HG02678 (cell line): ENCODE data around the gene HSD11B1.

Source experiments
- ATAC-seq: cut with Tn5 transposase; IDR thresholded peaks from one replicate; pipeline ENCODE4 v1.9.1; 2021; ENCODE audit warnings: mild to moderate bottlenecking, moderate library complexity; ENCODE audit not compliant: unreplicated experiment

The HSD11B1 gene

DNA sequence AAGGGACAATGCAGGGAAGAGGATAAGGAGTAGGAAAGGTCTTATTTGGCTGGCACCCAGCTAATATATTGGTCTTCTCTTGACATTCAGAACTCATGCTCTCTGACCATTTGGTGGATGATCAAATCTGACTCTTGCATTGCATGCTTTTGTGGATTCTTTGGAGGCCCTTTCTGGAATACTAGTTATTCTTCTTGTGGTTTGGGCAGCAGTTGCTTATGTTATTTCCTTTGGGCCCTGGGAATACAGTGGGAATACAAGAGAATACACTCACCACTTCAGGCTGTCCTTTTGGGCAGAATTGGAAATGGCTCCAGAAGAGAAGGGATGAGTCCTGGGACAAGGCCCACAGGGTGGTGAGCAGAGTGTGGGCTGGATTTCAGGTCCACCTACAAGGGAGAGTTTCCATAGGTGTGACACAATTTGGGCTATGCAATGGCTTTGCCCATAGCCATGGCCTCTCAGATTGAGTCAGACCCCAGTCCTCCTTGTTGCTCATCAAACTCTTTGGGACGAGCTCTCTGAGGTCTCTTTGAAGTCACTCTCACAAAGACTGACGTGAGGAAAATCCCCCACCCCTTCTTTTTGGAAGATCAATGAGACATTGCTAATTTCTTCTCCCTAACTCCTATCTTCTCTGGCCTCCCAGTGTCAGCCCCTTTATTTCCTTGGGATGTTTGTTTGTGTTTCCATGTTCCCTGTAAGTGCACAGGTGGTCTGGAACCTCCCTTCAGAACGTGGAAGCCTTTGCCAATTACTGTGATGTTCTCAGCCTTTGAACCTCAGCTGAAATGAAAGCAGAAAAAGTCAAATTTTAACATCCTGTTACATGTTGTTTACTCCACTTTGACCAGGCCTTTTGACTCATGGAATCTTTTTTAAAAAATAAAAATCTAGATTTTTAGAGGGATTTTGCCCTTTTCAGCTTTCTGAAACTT lies 19.4 kb downstream of the HSD11B1 start:
- peak; percentile 69 for ATAC-seq

DNA sequence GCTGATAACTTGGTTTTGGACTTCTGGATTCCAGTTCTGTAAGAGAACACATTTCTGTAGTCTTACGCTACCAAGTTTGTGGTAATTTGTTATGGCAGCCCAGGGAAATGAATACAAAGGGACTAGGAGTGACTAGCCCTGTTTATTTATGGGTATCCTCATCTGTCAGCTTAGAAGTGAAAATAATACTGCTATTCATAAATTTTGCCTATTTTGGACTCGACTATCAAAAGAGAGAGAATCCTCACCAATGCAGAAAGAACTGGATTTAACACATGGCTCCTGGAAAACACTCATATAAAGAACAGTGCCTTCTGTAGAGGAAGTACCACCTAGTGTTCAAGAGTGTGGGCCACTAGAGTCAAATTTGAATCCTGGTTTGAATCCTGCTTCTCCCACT lies 22.6 kb downstream of the HSD11B1 start:
- no peak for ATAC-seq

DNA sequence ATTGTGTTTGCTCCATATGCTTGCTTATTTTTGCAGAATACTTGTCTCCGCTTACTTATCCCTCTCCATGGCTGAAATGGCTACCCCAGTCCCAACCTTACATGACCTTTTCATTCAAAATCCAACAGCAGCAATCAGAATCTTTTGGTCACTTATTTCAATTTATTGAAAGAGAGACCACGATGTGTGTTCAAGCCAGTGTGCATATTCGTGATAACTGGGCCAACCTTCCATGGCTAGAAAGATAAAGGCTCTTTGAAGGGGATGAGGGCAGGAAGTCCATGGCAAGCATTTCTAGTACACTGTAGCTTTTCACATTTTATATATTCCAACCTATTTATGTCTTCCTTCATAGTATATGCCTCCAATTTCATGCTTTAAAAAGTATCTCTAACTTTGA lies 23.1 kb downstream of the HSD11B1 start:
- no peak for ATAC-seq

DNA sequence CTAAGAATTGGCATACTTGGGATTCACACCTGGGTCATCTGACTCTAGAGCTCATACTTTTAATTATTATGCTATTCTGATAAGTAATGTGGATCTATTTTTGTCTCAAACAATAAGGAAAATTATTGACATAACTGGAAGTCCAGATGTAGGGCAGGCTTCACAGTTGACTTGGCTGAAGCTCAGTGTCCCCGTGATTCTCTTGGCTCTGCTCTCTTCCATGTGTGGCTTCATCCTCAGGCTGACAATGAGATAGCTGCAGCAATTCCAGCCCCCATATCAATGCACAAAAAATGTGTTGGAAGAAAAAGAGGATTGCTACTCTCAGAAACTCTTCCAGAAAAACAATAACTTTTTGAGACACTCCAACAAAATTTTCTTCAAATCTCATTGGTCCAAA lies 23.8 kb downstream of the HSD11B1 start:
- no peak for ATAC-seq

DNA sequence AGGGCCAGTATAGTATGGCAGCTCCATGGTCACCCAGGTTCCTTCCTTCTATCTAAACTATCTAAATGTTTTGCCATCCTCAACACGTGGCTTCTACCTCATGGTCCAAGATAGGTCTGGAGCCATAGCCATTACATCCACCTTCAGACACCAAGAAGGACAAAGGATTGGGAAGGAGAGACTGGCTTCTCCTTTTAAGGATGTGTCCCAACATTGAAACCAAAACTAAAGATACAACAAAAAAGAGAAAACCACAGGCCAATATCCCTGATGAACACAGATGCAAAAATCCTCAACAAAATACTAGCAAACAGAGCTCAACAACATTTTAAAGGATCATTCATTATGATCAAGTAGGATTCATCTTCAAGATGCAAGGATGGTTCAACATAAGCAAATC lies 24.8 kb downstream of the HSD11B1 start:
- ATAC-seq, result no peak

DNA sequence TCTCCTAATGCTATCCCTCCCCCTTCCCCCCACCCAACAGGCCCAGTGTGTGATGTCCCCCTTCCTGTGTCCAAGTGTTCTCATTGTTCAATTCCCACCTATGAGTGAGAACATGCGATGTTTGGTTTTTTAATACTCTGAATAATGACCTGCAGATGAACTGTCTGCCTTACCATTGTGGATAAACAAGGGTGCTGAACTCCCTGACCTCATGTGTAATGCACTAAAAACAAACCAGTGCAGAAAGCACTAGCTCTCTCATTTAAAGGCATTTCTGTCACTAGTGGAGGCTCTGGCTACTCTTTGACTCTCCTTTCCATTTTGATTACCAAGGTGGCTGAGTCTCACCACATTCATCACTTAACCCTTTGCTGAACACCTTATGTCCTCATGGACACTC lies 28.1 kb downstream of the HSD11B1 start:
- ATAC-seq, result no peak

DNA sequence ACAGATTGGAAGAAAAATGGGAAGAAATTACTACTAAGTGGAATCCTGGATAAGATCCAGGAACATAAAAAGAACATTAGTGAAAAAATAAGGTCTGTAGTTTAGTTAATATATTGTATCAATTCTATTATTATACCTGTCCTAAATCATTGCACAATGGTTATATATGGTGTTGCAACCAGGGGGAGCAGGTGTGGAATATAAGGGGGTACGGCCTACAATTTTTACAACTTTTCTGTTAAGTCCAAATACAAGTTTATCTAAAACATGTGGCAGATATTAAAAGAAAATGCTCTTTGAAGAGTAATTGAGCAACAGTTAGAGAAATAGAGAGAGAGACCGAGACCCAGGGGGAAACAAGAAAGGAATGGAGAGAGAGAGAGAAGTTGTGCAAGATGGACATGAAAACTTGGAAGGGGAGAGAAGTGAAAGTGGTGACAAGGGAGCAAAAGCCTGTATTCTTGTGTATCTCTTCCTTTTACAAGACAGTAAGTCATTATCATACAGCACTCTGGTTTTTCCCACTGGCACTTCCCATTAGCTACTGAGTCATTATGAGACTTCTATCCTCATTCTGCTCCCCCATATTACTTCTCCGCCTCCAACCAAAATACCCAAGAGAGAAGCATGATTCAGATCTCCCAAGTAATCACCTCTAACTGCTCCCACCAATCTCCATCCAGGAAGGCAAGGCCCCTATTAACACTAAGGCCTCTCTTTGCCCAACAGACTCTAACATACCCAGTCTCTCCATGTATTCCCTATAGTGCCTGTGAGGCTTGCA lies 29.0 kb downstream of the HSD11B1 start:
- ATAC-seq, result no peak

DNA sequence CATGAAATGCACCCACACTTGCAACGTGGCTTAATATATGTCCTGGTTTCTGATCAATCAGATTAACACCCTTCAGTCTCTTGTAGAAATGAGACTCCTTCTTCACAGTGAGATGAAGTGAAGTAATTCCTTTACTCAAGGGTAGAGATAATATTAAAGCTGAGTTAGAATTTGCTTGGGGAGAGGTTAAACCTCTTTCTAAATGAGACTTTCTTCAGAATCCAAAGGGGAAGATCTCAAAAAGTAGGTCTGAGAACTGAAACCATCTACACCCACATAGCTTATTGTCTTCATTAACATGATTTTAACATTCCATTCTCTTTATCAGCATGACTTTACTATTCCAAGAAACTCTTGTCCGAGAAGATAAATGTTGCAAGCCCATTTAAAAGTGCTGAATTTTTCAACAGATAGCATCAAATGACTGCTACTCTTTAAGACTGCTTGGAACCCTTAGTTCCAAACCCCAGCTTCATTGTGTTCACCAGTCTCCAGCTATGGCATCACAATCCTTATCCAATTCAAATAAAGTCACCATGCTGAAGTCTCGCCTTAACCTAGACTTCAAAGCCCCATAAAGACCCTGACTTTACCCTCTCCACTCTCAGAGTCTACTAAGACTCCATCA lies 32.0 kb downstream of the HSD11B1 start:
- ATAC-seq, result no peak

DNA sequence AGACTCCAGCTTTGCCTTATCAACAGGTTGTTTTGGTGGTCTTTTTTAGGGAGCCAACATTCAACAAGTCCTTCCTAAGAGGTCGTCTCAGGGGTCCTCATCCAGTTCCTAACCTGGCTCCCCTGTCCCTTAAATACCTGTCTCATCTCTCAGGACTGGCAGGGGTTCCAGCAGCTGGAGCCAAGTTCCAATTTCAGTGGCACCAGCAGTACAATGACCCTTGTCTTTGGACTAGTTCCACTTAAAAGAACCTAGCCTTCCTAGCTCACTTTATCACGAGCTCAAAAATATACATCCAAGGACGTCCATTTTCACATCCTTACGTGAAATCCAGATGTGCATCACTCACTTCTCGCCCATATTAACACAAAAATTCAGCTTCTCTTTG lies 32.5 kb downstream of the HSD11B1 start:
- ATAC-seq, result no peak

DNA sequence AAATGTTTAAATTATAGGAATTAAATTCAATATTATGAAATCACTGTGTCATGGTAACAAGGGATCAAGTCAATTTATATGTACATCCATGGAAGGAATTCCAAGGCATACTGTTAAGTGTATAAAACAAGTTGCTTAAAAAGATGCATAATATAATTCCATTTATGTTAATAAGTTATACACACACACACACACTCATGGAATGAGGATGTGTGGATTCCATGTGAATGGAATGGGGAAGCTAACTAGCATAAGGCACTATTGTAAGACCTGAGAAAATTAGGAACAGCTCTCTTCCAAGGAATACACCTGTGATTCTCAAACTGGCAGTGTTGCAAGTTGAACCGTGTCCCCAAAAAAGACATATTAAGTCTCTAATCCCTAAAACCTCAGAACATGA lies 33.6 kb downstream of the HSD11B1 start:
- no peak for ATAC-seq

DNA sequence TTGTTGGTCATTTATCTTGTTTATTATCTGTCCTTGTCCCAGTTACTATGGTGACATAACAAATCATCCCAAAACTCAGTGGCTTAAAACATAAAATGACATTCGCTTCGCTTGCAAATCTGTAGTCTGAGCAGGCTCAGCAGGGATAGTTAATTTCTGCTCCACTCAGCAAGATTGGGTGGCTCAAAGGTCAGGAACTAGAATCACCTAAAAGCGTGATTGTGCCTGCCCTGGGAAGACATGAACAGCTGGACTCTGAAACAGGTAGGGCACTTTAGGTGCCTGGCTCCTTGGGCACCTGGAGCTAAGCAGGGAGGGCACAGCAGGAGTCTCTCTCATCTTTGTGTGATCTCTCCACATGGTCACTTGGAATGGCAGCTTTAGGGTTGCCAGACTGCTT lies 36.5 kb downstream of the HSD11B1 start:
- no peak for ATAC-seq

DNA sequence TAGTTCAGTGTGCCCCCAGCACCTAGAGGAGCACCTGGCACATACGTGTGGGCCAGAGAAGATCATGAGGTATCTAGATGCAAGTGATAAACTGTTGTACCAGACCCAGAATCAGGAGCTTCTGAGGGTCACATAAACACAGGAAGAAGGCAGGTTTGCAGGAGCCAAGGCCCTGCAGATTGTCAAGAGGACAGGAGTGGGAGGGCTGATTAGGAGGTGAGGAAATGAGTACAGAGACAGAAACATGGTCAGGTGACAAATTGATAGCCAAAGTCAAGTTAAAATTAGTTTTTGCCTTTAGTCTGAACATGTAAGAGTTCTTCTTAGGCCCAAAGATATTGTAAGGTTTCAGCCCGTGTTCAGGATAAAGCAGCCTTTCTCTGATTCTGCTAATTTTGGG lies 37.2 kb downstream of the HSD11B1 start:
- ATAC-seq, result no peak

DNA sequence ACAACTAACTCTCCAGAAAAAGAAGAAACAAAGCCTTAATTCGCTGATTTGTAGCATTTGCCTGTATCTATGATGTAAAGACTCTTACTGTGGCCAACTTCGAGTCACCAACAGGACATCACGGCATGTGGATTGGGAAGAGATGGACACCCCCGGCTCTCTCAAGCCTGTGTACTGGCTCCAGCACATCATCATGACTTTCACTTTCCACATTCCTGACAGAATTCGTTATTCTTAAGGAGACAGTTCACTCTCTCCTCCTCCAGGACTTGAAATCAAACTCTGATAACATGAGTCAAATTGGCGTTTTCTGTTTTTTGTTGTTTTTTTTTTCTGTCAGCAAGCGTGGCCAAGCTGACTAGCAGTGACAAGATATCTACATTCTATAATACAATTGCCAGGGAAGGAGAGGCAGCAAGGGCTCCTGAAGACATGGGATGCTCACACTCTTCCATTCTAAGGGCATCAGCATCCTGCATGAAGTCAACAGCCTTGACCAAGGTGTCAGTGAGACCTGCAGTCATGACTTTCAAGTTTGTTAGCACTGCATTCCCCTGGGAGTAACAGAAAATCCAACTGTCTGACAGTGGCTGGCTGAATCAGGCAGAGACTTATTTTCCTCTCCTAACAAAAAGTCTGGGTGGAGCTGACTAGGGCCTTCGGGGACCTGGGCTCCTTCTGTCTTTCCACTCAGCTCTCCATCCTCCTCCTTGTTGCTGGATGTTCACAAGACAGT lies 37.9 kb downstream of the HSD11B1 start:
- no peak for ATAC-seq

DNA sequence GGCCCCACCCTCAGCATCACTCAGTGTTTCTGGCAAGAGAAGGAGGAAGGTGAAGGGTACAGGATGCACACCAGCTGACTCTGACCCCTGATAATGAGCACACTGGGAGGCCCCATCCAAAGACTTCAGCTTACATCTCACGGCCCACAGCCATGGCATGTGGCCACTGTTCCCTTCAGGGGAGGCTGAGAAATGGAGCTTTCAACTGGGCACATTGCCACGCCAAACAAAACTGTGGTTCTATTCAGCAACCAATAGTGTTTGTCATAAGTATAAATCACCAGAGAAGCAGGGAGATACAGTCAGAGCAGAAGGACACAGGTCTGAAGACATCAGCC lies 38.5 kb downstream of the HSD11B1 start:
- no peak for ATAC-seq

DNA sequence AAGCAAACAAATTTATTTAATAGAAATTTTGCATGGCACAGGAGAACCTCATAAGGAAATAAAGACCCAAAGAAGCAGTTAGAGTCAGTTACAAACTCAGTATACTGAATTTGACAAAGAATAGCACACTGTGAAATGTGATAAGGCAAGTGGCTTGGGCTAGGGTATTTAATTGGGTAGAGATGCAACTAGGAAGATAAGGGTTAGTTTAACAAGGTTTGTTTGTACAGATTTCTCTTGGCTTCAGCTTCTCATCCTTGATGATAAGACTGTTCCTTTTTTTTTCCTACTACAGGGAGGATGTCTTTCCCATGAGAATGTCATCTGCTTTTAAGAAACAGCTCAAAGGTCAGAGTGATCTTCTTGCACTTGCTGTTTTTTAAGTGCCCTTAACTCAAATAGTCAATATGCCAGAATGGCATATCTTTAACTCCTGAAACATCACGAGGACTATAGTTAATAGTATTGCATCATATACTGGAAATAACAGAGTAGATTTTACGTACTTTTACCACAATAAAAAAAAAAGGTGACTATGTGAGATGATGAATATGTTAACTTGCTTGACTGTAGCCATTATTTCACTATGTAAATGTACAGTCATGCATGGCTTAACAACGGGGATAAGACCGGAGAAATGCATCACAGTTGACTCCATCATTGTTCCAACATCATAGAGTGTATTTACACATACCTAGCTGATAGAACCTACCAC lies 42.0 kb downstream of the HSD11B1 start:
- ATAC-seq, result no peak

DNA sequence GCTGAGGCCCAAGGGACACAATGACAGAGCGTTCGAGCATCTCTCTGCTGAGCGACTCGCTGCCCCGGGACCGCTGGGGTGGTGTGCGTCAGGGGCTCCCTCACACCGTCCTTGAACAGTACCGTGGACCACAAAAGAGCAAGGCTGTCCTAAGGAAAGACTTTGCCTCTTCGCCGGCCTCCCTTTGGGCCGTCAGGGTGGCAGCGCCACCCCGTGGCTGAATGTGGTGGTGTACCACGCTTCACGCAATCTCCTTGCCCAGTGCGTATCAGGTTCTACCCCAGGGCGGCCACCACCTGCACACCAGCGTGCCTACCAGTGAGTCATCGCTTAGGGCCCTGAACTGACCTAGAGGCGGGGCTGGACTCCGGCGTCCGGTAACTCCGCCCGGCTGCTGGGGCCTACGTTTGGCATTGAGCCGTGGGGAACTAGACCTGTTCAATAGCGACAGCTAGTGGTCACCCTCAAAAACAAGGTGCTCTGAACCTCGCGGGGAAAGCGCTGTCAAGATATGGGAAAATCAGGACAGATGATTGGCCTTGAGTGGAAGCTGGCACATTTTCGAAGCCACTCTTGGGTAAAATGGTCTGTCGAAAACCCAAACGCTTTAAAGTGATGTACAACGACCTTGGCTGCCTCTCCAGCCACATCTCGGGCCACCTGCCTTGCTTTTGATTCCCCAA lies 43.1 kb downstream of the HSD11B1 start:
- peak; percentile 72 for ATAC-seq

DNA sequence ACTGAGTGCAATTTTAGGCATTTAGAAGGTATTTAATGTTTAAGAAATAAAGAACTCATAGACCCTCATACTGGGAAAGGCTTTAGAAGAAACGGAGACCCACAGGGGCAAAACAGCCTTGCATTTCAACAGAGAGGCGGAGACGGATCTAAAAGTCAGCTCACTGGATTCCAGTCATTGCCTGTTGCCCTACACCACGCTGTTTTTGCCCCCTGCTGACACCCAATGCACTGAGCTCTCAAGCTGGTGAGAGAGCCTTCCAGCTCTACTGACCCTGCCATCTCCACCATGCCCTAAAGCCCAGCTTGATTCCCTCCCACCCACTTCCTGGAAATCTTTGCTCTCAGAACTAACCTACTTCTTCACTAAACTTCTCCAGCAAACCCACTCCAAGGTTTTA lies 44.0 kb downstream of the HSD11B1 start:
- no peak for ATAC-seq

DNA sequence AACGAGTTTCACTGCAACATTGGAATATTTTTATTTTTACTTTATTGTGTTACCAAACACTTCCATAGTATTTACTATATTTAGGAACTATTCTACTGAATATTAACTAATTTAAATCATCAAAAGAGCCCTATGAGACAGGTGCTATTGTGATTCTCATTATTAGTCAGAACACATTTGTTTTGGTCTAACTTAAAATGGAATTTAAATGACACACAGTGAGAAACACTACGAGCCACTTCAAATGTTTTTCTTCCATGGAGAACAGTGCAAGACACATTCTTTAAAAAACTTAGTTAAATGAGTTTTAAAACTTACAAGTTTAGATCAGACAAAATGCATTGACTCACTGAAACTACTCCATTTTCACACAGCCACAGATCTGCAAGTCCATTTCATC lies 44.6 kb downstream of the HSD11B1 start:
- no peak for ATAC-seq

DNA sequence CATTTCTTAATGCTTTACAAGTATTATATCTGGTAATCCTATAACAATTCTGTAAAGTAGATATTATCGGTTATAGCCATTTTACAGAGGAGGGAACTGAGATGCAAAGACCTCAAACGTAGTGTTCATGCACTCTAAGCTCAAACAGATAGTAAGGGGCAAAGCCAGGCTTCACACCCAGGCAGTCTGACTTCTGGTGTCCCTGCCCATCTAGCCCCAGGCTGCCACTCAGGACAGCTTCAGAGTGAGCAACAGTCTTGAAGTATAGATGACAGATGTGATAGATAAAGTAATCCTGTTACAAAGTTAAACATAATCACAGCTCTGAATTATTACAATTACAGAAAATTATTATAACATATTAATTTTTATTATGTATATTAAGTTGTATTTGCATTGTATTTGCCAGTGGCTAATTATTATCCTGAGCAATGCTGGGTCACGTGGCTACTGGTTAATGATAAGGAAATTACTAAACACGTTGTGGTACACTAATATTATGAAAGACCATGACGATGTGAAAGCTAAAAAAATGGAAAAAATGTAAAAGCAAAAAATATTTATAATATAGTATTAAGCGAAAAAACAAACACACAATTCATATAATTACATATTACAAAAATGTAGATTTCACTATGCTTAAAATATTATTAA lies 45.2 kb downstream of the HSD11B1 start:
- ATAC-seq, result no peak
